ENCODE data around the gene OR14I1. TPM values are rescaled to one million over a fixed set of nuclear protein-coding genes. Genes with fewer than 3 reads are reported as not detected.

The OR14I1 gene
- total RNA-seq, 1 donor from 2014 or later: not detected

DNA sequence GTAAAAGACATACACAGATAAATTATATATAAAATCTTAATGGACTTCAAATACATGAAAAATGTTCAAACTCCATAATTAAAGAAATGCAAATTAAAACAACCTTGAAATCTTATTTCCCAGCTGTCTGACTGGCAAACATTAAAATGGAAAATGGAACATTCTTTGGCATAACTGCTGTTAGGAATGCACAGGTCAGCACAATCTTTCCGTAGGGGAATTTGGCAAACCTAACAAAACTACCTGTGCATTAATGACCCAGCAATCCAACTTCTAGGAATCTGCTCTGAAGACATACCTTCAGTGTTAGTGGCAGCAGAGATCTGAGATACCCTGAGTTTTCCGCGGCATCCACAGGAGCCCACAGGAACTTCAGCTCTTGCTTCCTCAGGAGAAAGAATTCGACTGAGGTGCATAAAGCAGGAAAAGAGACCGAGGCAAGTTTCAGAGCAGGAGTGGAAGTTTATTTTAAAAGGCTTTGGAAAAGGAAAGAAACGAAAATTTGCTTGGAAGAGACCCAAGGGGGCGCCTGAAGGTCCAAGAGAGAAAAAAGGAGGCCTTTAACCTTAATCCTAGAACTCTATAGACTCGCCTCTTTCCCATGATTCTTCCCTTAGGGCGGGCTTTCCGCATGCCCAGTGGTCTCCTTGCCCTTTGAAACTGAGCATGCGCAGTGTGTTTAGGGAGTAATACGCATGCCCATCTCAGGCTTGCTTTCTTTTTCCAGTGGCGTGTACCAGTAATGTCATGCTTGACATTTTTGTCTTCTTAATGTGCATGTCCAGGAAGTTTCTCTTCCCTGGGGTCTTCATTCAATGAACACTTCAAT is 28.2 kb upstream of the OR14I1 start:
- DNase-seq (ENCODE audit: low spot score, unreplicated experiment): no peak
- Mint-ChIP-seq H3K27ac (no peak overlapping the region), H3K4me1 (ENCODE audit: low read depth) (no peaks in the 10 kb centered on the region), H3K36me3 (ENCODE audit: insufficient read depth) (peaks cover 2% of the 10 kb centered on the region), H3K4me3 (ENCODE audit: low read depth) (no peak overlapping the region), H3K9me3 (ENCODE audit: low read depth) (peaks cover 62% of the 10 kb centered on the region), H3K27me3 (no peaks in the 10 kb centered on the region)
- TF ChIP-seq CTCF (IDR thresholded peaks at IDR 0.05; ENCODE audit: unreplicated experiment): no peak

DNA sequence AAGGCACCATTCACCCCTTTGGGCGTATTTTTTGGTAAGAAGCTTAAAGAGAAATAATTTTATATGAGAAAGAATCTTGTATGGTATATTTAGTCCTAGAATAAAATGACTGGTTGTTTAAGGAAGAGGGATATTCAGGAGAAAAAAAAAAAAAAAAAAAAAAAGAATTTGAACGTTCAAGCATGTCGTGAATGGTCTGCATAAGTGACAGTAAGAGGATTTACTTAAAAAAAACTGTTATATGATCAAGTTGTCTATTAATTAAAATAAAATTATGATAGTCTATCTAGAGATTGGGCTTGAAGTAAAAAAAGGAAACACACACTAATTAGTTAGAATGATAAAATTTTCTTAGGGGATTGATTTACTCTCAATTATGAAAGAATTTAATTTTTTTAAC is 11.7 kb upstream of the OR14I1 start:
- H3K9me3 Mint-ChIP-seq (ENCODE audit: low read depth): peaks cover 67% of the 10 kb centered on the region
- H3K36me3 Mint-ChIP-seq (ENCODE audit: insufficient read depth): peaks cover 5% of the 10 kb centered on the region
- H3K4me1 Mint-ChIP-seq (ENCODE audit: low read depth): no peaks in the 10 kb centered on the region
- DNase-seq (ENCODE audit: low spot score, unreplicated experiment): no peak
- no peak for TF ChIP-seq CTCF (IDR thresholded peaks at IDR 0.05; ENCODE audit: unreplicated experiment)
- no peak overlapping the region for H3K27ac Mint-ChIP-seq
- no peak overlapping the region for H3K4me3 Mint-ChIP-seq (ENCODE audit: low read depth)
- H3K27me3 Mint-ChIP-seq: no peaks in the 10 kb centered on the region

GRCh38 chr1:248710305-248710900 is 7.8 kb upstream of the OR14I1 start:
- Mint-ChIP-seq H3K9me3 (ENCODE audit: low read depth) (peaks cover 62% of the 10 kb centered on the region), H3K36me3 (ENCODE audit: insufficient read depth) (peaks cover 3% of the 10 kb centered on the region), H3K27me3 (no peaks in the 10 kb centered on the region), H3K4me3 (ENCODE audit: low read depth) (no peak overlapping the region), H3K4me1 (ENCODE audit: low read depth) (no peaks in the 10 kb centered on the region), H3K27ac (no peak overlapping the region)
- no peak for TF ChIP-seq CTCF (IDR thresholded peaks at IDR 0.05; ENCODE audit: unreplicated experiment)
- DNase-seq (ENCODE audit: low spot score, unreplicated experiment): no peak

DNA sequence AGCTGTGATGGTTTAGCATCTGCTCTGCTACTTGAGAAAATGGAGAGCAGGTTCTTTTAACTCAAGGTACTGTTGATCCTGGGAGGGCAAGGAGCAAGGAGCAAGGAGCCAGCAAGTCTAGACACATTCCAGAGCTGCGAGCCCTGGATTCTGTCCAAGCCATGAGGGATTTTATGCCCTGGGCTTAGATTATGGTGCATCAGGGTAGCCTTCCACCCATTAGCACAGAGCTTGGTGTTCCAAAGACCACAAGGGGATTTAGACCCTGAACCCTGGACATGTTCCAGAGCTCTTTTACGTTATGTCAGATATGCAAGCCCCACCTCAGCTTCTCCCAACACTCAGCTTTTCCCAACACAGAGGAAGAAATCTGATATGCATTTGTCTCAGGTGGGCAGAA is 2.0 kb upstream of the OR14I1 start:
- Mint-ChIP-seq H3K27ac (no peak overlapping the region), H3K4me1 (ENCODE audit: low read depth) (no peaks in the 10 kb centered on the region), H3K36me3 (ENCODE audit: insufficient read depth) (peaks cover 2% of the 10 kb centered on the region), H3K4me3 (ENCODE audit: low read depth) (no peak overlapping the region), H3K27me3 (no peaks in the 10 kb centered on the region), H3K9me3 (ENCODE audit: low read depth) (peaks cover 24% of the 10 kb centered on the region)
- no peak for DNase-seq (ENCODE audit: low spot score, unreplicated experiment)
- no peak for TF ChIP-seq CTCF (IDR thresholded peaks at IDR 0.05; ENCODE audit: unreplicated experiment)

- Mint-ChIP-seq H3K27ac (no peak overlapping the region), H3K9me3 (ENCODE audit: low read depth) (peaks cover 24% of the 10 kb centered on the region), H3K36me3 (ENCODE audit: insufficient read depth) (peaks cover 6% of the 10 kb centered on the region), H3K27me3 (no peaks in the 10 kb centered on the region), H3K4me3 (ENCODE audit: low read depth) (no peak overlapping the region), H3K4me1 (ENCODE audit: low read depth) (no peaks in the 10 kb centered on the region)
- no peak for TF ChIP-seq CTCF (IDR thresholded peaks at IDR 0.05; ENCODE audit: unreplicated experiment)
- no peak for DNase-seq (ENCODE audit: low spot score, unreplicated experiment)
Measured at GRCh38 chr1:248703674-248704073, 1.1 kb upstream of the OR14I1 start.

Measured in progenitor cell of endocrine pancreas (in vitro differentiated cells).